Measurements from ENCODE around the gene KCNE4.

Gene KCNE4

DNA sequence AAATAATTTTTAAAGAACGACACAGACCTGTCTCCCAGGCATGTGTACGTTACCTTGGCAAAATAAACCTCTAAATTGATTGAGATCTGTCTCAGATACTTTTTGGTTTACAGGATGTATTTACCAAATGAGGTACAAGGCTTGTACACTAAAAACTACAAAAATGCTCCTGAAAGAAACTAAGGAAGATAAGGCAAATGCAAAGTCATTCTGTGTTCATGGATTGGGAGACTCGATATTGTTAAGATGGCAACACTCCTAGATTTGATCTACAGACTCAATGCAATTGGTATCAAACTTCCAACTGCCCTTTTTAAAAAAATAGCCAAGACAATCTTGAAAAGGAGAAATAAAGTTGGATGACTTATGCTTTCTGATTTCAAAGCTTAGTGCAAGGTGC is 11.5 kb upstream of the KCNE4 start:
- H3K4me3 ChIP-seq (ENCODE audit: low read depth, low read length) = no peak overlapping the region
- TF ChIP-seq, protein P1, sequence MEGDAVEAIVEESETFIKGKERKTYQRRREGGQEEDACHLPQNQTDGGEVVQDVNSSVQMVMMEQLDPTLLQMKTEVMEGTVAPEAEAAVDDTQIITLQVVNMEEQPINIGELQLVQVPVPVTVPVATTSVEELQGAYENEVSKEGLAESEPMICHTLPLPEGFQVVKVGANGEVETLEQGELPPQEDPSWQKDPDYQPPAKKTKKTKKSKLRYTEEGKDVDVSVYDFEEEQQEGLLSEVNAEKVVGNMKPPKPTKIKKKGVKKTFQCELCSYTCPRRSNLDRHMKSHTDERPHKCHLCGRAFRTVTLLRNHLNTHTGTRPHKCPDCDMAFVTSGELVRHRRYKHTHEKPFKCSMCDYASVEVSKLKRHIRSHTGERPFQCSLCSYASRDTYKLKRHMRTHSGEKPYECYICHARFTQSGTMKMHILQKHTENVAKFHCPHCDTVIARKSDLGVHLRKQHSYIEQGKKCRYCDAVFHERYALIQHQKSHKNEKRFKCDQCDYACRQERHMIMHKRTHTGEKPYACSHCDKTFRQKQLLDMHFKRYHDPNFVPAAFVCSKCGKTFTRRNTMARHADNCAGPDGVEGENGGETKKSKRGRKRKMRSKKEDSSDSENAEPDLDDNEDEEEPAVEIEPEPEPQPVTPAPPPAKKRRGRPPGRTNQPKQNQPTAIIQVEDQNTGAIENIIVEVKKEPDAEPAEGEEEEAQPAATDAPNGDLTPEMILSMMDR (IDR thresholded peaks at IDR 0.05; ENCODE audit: borderline replicate concordance, insufficient read depth, low read depth, low read length) = no peak

DNA sequence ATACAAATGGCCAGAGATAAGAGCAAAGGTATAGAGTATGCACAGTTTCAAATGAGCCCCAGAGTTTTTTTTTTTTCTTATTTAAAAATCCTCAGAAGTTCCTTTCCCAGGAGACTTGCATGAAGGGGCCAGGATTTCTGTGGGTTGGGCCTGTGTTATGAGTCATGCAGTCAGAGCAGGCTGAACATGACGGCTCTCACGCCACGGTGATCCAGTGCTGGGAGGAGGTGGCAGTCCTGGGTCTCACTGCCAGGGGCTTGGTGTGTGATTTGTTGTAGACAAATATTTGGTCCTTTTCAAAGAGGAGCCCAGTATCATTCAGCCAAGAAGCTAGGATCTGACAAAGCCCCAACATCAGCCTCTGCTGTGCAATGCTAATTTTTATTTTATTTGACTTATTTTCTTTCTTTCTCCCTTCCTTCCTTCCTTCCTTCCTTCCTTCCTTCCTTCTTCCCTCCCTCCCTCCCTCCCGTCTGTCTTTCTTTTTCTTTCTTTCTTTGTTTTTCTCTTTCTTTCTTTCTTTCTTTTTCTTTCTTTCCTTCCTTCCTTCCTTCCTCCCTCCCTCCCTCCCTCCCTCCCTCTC is 10.4 kb upstream of the KCNE4 start:
- H3K4me3 ChIP-seq (ENCODE audit: low read depth, low read length) = no peak overlapping the region
- TF ChIP-seq, protein P1 (IDR thresholded peaks at IDR 0.05; ENCODE audit: borderline replicate concordance, insufficient read depth, low read depth, low read length) = no peak

DNA sequence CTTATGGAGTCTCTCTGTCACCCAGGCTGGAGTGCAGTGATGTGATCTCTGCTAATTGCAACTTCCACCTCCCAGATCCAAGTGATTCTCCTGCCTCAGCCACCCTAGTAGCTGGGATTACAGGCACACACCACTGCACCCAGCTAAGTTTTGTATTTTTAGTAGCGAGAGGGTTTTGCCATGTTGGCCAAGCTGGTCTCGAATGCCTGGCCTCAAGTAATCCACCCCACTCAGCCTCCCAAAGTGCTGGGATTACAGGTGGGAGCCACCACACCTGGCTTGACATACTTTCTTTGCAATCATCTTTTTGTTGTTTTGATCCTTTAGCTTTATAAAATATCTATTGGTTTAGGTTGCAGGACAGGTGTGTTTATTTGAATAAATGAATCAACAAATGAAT is 9.7 kb upstream of the KCNE4 start:
- TF ChIP-seq, protein P1 (IDR thresholded peaks at IDR 0.05; ENCODE audit: borderline replicate concordance, insufficient read depth, low read depth, low read length) = no peak
- no peak overlapping the region for H3K4me3 ChIP-seq (ENCODE audit: low read depth, low read length)

DNA sequence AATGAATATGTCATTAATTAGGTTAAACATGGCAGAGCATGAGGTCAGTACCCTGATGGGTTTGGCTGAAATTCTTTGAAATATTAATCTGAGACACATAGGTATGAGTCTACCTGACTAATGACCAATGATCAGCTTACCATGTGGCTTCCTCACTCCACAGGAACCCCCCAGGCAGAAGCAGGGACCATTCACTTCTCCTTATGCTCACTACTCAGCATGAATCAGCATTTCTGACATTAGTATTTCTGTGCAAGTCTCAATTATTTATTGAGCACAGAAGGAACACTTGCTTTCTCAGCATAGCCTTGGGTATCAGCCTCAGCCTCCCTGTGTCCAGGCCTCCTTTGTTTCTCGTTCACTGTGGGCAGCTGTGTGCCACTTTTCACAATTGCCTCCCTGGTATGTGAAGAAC is 9.3 kb upstream of the KCNE4 start:
- TF ChIP-seq, protein P1 (IDR thresholded peaks at IDR 0.05; ENCODE audit: borderline replicate concordance, insufficient read depth, low read depth, low read length) = no peak
- H3K4me3 ChIP-seq (ENCODE audit: low read depth, low read length) = no peak overlapping the region

DNA sequence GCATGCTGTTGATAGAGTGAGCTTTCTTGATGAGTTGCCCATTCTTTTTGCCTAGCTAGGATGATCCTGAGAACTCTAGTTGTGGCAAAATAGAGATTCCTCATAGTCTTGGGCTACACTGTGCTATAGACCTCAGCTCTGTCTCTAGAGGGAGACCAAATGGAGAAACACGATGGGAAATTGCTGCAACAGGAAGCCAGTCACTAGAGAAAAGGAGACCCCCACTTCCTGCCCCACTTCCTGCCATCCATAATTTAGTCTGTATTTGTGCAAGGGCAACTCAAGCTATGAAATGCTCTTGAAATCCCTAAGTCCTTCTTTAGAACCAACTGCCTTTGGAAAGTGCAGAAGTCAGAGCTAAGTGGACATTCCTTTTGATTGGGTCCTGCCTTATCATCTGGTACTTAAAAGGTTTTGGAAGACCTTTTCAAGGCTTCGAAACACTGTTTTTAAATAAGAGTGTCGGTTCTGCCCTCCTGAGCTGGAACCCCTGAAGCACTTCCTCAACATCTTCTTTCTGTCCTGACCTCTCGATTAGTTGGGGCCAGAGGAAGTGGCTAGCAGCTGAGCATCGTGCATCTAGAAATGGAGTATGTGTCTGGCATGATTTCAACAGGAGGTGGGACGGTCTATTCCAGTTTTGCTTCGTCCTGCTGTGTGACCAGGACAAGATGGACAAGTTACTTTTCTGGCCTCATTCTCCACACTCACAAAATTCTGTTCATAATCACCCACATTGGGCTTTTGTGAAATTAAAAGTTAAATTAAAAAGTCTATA is 8.6 kb upstream of the KCNE4 start:
- TF ChIP-seq, protein P1 (IDR thresholded peaks at IDR 0.05; ENCODE audit: borderline replicate concordance, insufficient read depth, low read depth, low read length) = no peak

DNA sequence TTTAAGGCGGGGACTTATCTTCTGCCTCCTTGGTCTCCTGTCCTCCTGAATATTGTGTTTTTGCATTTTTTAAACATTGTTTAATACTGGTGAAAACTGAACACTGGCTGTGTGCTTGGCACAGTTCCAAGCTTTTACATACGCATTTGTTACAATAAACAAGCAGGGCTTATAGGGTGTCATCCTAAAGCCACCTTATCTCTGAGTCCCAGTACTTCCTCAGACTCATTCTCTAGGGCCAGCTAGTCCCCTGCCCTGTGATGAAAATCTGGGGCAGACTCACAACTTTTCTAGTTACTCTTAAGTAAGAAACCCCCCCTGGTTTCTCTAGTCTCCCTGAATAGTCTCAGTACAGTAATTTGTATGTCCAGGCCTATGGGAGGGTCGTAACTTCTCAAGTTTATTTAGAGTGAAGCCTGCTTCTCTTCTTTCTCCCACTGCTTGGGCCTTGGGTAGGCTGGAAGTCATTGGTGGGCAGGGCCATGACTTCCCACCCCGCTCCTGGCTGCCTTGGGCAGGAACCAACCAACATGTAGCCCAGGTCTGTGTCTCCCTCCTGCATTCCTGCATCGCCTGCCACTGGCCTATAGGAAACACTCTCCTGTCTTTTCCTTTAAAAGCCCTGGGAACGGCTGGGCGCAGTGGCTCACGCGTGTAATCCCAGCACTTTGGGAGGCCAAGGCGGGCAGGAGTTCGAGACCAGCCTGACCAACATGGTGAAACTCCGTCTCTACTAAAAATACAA is 7.7 kb upstream of the KCNE4 start:
- TF ChIP-seq, protein P1 (IDR thresholded peaks at IDR 0.05; ENCODE audit: borderline replicate concordance, insufficient read depth, low read depth, low read length) = no peak
- no peak overlapping the region for H3K4me3 ChIP-seq (ENCODE audit: low read depth, low read length)

More for the DNA sequence above, 8.6 kb upstream of the KCNE4 start:
- no peak overlapping the region for H3K4me3 ChIP-seq (ENCODE audit: low read depth, low read length)

Data from GM12875 (cell line).